DOHH2 (cell line): ENCODE data around the gene GAB1.

Experiments
- CTCF ChIP-seq: fragments of 200-600 bp; sonication (generic); IDR thresholded peaks from one replicate; pipeline ENCODE4 v1.5.1; 2014; ENCODE audit warnings: antibody characterized with exemption, mild to moderate bottlenecking, low read depth, low read length; ENCODE audit not compliant: poor library complexity, severe bottlenecking
- EZH2phosphoT487 ChIP-seq: fragments of 200-600 bp; sonication (generic); IDR thresholded peaks from 2 replicates; pipeline ENCODE4 v1.6.1; 2017; ENCODE audit warnings: borderline replicate concordance, mild to moderate bottlenecking, antibody characterized with exemption, low read length, moderate library complexity, mixed read lengths

- TF ChIP-seq CTCF: no peak
- no peak for TF ChIP-seq EZH2phosphoT487
Measured at GRCh38 chr4:143311924-143312323, 24.8 kb upstream of the GAB1 start.
